IMR-90 (cell line): ENCODE data around the gene DAPK3. TPM values are rescaled to one million over a fixed set of nuclear protein-coding genes. Genes with fewer than 3 reads are reported as not detected.

Experiments
- ATAC-seq: fragments of 200-7000 bp; cut with Tn5 transposase; 2 replicates; pipeline ENCODE4 v1.9.1; 2020; ENCODE audit warnings: low read depth, mild to moderate bottlenecking, moderate library complexity
- BruUV-seq: library from RNA; stranded (reverse); fragments of 400-500 nt; replicated peaks from 2 replicates; lab custom pipeline; 2021; lab: Mats Ljungman, UMichigan
- CTCF ChIA-PET: fragments of 300-600 bp; formaldehyde crosslinking; extraction: SDS; loops from one replicate; lab custom pipeline; 2021; ENCODE audit warnings: antibody characterized with exemption; lab: Yijun Ruan, JAX
- POLR2A ChIA-PET: fragments of 300-600 bp; sonication (Branson Sonifier 250); formaldehyde crosslinking; loops from one replicate; lab custom pipeline; 2022; ENCODE audit warnings: antibody characterized with exemption; ENCODE audit not compliant: unreplicated experiment; lab: Charles Lee
- DNase-seq: peaks from one replicate; pipeline ENCODE4 v3.0.0; 2013
- H2AFZ ChIP-seq: replicated peaks from 2 replicates; pipeline ENCODE3; 2013; ENCODE audit warnings: low read length, mild to moderate bottlenecking; ENCODE audit not compliant: poor library complexity
- H2AK5ac ChIP-seq: 2 replicates; pipeline ENCODE4 v1.6.1; 2013; ENCODE audit warnings: low read depth, low read length, inconsistent platforms
- H2AK9ac ChIP-seq: replicated peaks from 2 replicates; pipeline ENCODE3; 2013; ENCODE audit warnings: mild to moderate bottlenecking, low read depth, low read length, moderate library complexity; ENCODE audit not compliant: poor library complexity
- H2BK120ac ChIP-seq: 2 replicates; pipeline ENCODE4 v1.6.1; 2013; ENCODE audit warnings: low read depth, low read length, inconsistent platforms
- H2BK15ac ChIP-seq: 3 replicates; pipeline ENCODE4 v1.6.1; 2013; ENCODE audit warnings: low read depth, low read length, inconsistent platforms
- H2BK20ac ChIP-seq: 2 replicates; pipeline ENCODE4 v1.6.1; 2013; ENCODE audit warnings: low read depth, mild to moderate bottlenecking, inconsistent platforms, low read length, moderate library complexity
- H2BK5ac ChIP-seq: 2 replicates; pipeline ENCODE4 v1.6.1; 2013; ENCODE audit warnings: mild to moderate bottlenecking, low read depth, low read length, inconsistent platforms; ENCODE audit not compliant: poor library complexity, severe bottlenecking
- H3K14ac ChIP-seq: replicated peaks from 2 replicates; pipeline ENCODE4 v1.6.1; 2013; ENCODE audit warnings: low read depth, low read length, inconsistent platforms
- H3K18ac ChIP-seq: 2 replicates; pipeline ENCODE4 v1.6.1; 2013; ENCODE audit warnings: low read depth, low read length, control low read depth
- H3K23ac ChIP-seq: 2 replicates; pipeline ENCODE4 v1.6.1; 2013; ENCODE audit warnings: low read depth, low read length, inconsistent platforms
- H3K27ac ChIP-seq: 2 replicates; pipeline ENCODE4 v1.5.1; 2013; ENCODE audit warnings: mild to moderate bottlenecking, control low read depth, low read length; ENCODE audit not compliant: insufficient read depth
- H3K27me3 ChIP-seq: 2 replicates; pipeline ENCODE4 v1.6.1; 2013; ENCODE audit warnings: low read length; ENCODE audit not compliant: control insufficient read depth, insufficient read depth
- H3K36me3 ChIP-seq: 2 replicates; pipeline ENCODE4 v1.6.1; 2013; ENCODE audit warnings: low read length, mixed read lengths; ENCODE audit not compliant: control insufficient read depth, insufficient read depth
- H3K4ac ChIP-seq: 2 replicates; pipeline ENCODE4 v1.6.1; 2013; ENCODE audit warnings: low read depth, low read length, inconsistent platforms
- H3K4me1 ChIP-seq: 2 replicates; pipeline ENCODE4 v1.6.1; 2013; ENCODE audit warnings: low read length, mixed read lengths; ENCODE audit not compliant: control insufficient read depth, insufficient read depth
- H3K4me2 ChIP-seq: 2 replicates; pipeline ENCODE4 v1.6.1; 2013; ENCODE audit warnings: low read depth, mild to moderate bottlenecking, control low read depth, low read length, moderate library complexity
- H3K4me3 ChIP-seq: 2 replicates; pipeline ENCODE4 v1.5.1; 2013; ENCODE audit warnings: low read depth, mild to moderate bottlenecking, control low read depth, low read length, moderate library complexity; ENCODE audit not compliant: insufficient read depth
- H3K56ac ChIP-seq: 2 replicates; pipeline ENCODE4 v1.6.1; 2013; ENCODE audit warnings: low read length, inconsistent platforms; ENCODE audit not compliant: insufficient read depth; ENCODE audit errors: extremely low read depth
- H3K79me1 ChIP-seq, 2 experiments: 2 replicates each; pipeline ENCODE4 v1.6.1; 2013; ENCODE audit warnings: low read length in 2 of 2, inconsistent platforms in 1 of 2, low read depth in 1 of 2
- H3K9ac ChIP-seq: 2 replicates; pipeline ENCODE4 v1.6.1; 2013; ENCODE audit warnings: low read depth, low read length, control low read depth
- H3K9me1 ChIP-seq: 2 replicates; pipeline ENCODE4 v1.6.1; 2013; ENCODE audit warnings: low read length, inconsistent platforms; ENCODE audit not compliant: insufficient read depth
- H3K9me3 ChIP-seq: 2 replicates; pipeline ENCODE4 v1.6.1; 2013; ENCODE audit warnings: low read length; ENCODE audit not compliant: control insufficient read depth, insufficient read depth
- H4K20me1 ChIP-seq: 2 replicates; pipeline ENCODE4 v1.6.1; 2013; ENCODE audit warnings: low read length, inconsistent platforms; ENCODE audit not compliant: insufficient read depth
- H4K5ac ChIP-seq: 2 replicates; pipeline ENCODE4 v1.6.1; 2013; ENCODE audit warnings: mild to moderate bottlenecking, low read depth, low read length, control low read depth
- H4K8ac ChIP-seq, 2 experiments: 2 replicates each; pipeline ENCODE4 v1.6.1; 2013; ENCODE audit warnings: low read depth in 2 of 2, low read length in 2 of 2, control low read depth in 1 of 2, inconsistent platforms in 1 of 2
- H4K91ac ChIP-seq: 2 replicates; pipeline ENCODE4 v1.6.1; 2013; ENCODE audit warnings: low read depth, low read length, inconsistent platforms; ENCODE audit not compliant: insufficient read depth
- BHLHE40 ChIP-seq: fragments of 150-350 bp; IDR thresholded peaks from 2 replicates; pipeline ENCODE4 v1.6.1; 2016; ENCODE audit warnings: mild to moderate bottlenecking, low read depth, low read length
- CEBPB ChIP-seq: IDR thresholded peaks from 2 replicates; pipeline ENCODE4 v1.6.1; 2012; ENCODE audit warnings: low read depth, low read length, improper control_type of control experiment
- MAZ ChIP-seq: IDR thresholded peaks from 2 replicates; pipeline ENCODE4 v1.6.1; 2012; ENCODE audit warnings: low read depth, mild to moderate bottlenecking, low read length, improper control_type of control experiment, moderate library complexity, borderline replicate concordance
- MXI1 ChIP-seq: IDR thresholded peaks from 2 replicates; pipeline ENCODE4 v1.6.1; 2012; ENCODE audit warnings: low read depth, mild to moderate bottlenecking, low read length, moderate library complexity, borderline replicate concordance
- NFE2L2 ChIP-seq: fragments of 150-350 bp; IDR thresholded peaks from 2 replicates; pipeline ENCODE4 v1.6.1; 2016; ENCODE audit warnings: low read depth, mild to moderate bottlenecking, low read length
- RCOR1 ChIP-seq: IDR thresholded peaks from 2 replicates; pipeline ENCODE4 v1.6.1; 2012; ENCODE audit warnings: mild to moderate bottlenecking, low read length, improper control_type of control experiment; ENCODE audit not compliant: insufficient replicate concordance
- WGBS, 2 experiments: methylation state at CpG; one replicate each; pipeline versions ENCODE4 v1.1.5 to v1.1.7; 2013; ENCODE audit warnings: missing lambda C conversion rate in 2 of 2; ENCODE audit not compliant: insufficient read length in 1 of 2; ENCODE audit errors: extremely low coverage in 2 of 2; 5-methylcytosine and 5-hydroxymethylcytosine counted together
- dilution Hi-C: fragments of 300-500 bp; cut with HindIII; formaldehyde crosslinking; loops from one replicate; pipeline ENCODE4 v1.14.3; 2018; ENCODE audit warnings: low sequenced_read_pairs; ENCODE audit not compliant: unreplicated experiment
- in situ Hi-C: fragments of 300-500 bp; cut with MboI; formaldehyde crosslinking; loops from 3 replicates; pipeline ENCODE4 v1.14.3; 2019; ENCODE audit warnings: low sequenced_read_pairs, inconsistent platforms, mixed read lengths
- intact Hi-C: fragments of 100-400 bp; cut with micrococcal nuclease; formaldehyde crosslinking; loops from 2 replicates; pipeline ENCODE4 v1.10.0; 2022
- polyA plus RNA-seq, 3 experiments: library from polyadenylated mRNA; depleted of rRNA; stranded (reverse); fragments of >200 nt; gene quantifications; 2 replicates each; pipeline ENCODE4 v1.2.3, GENCODE V29; 2012; ENCODE audit warnings: low replicate concordance in 1 of 3
- total RNA-seq: library from RNA; depleted of rRNA; stranded (reverse); fragments of >200 nt; gene quantifications from 2 replicates; pipeline ENCODE4 v1.2.3, GENCODE V29; 2012
- TF ChIP-seq, protein P1 (sequence below): fragments of 150-350 bp; IDR thresholded peaks from 2 replicates; pipeline ENCODE4 v1.6.1; 2017; ENCODE audit warnings: mild to moderate bottlenecking, antibody characterized with exemption, low read length, low read depth
- TF ChIP-seq, protein P2 (sequence below): fragments of 150-350 bp; IDR thresholded peaks from 2 replicates; pipeline ENCODE4 v1.6.1; 2016; ENCODE audit warnings: low read depth, mild to moderate bottlenecking, low read length, moderate library complexity, borderline replicate concordance

The DAPK3 gene
- total and polyA plus RNA-seq, 2 of the 4 experiments (the other 2 are of a cell fraction), result 145 to 188 TPM

DNA sequence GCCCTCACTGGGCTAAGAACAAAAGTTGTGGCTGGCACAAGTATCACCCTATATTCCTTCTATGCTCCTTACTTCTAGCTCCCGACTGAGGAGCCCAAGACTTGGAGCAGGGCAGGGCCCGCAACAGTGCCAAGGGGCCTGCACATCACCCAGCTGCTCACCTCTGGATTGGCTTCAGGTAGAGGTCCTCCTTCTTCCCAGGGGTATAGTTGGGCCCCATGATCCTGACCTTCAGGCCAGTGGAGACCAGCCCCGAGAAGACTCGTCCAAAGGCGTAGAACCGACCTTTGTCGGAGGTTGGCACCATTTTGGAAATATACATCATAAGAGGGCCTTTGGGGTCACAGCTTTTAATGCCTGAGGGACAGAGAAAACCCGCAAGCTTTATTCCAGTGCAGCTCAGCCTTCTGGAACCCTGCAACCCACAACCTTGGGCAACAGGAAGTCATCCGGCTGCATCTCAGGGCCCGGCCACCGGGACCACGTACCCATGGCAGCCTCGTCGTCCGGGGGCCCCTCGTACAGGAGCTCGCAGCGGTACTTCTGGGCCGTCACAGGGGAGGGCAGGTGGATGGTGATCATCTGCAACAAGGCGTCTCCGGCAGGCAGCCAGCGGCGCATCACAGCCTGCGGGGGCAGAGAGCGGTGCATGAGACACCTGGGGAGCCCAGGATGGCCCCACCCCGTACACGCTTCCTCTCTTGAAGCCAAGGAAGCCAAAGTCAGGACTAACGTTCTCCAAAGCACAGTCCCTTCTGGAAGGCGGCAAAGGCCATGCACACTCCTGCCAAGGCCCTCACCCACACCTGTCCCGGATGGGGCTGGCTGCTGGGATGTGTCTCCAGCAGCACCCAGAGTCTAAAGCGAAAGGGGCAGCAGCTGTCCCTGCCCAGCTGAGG lies 9.7 kb upstream of the DAPK3 start (continued):
- TF ChIP-seq RCOR1, result no peak
- TF ChIP-seq NFE2L2, result no peak

DNA sequence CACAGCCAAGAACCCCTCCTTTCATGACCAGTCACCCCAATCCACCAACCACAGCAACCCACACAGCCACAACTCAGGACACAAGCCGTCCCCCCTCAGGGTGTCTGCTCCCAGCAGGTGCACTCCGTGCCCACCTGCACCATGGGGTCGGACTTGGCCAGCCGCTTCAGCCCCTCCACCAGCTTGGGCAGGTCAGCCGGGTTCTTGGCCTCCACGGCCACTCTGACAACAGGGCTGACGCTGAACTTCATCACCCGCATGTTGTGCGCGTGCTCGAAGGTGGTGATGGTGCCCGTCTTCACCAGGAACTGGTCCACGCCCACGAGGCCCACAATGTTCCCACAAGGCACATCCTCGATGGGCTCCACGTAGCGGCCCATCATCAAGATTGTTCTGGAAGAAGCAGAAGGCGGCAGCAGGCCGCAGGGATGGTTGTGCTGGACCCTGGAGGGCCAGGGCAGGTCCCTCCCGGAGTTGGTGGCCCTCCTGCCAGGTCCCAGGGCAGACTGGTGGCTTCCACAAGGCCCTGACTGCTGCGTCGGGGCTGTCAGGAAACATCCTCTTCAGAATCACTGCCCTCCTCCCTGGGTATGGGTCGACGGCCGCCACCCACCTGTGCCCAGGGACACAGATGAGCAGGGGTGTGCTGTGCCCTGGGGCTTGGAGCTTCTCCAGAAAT lies 8.9 kb upstream of the DAPK3 start:
- TF ChIP-seq, protein P1, sequence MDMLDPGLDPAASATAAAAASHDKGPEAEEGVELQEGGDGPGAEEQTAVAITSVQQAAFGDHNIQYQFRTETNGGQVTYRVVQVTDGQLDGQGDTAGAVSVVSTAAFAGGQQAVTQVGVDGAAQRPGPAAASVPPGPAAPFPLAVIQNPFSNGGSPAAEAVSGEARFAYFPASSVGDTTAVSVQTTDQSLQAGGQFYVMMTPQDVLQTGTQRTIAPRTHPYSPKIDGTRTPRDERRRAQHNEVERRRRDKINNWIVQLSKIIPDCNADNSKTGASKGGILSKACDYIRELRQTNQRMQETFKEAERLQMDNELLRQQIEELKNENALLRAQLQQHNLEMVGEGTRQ, result no peak
- TF ChIP-seq MXI1 (no peak), RCOR1 (no peak), MAZ (no peak), BHLHE40 (no peak), CEBPB (no peak)
- TF ChIP-seq, protein P2, sequence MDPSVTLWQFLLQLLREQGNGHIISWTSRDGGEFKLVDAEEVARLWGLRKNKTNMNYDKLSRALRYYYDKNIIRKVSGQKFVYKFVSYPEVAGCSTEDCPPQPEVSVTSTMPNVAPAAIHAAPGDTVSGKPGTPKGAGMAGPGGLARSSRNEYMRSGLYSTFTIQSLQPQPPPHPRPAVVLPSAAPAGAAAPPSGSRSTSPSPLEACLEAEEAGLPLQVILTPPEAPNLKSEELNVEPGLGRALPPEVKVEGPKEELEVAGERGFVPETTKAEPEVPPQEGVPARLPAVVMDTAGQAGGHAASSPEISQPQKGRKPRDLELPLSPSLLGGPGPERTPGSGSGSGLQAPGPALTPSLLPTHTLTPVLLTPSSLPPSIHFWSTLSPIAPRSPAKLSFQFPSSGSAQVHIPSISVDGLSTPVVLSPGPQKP, result no peak
- Histone ChIP-seq H2AFZ (no peak overlapping the region), H3K27ac (no peak overlapping the region), H3K23ac (no peak overlapping the region), H3K4me3 (no peak overlapping the region), H3K18ac (no peak overlapping the region), H2BK15ac (no peak overlapping the region), H3K79me1 (peaks cover 14 to 93% of the 10 kb centered on the region in 2 experiments), H3K4ac (no peak overlapping the region), H3K9ac (no peak overlapping the region), H3K4me1 (peaks cover 6% of the 10 kb centered on the region), H2BK20ac (no peak overlapping the region), H3K56ac (no peak overlapping the region), H2AK5ac (no peak overlapping the region), H3K9me3 (no peaks in the 10 kb centered on the region), H2BK5ac (no peak overlapping the region), H3K36me3 (peaks cover 92% of the 10 kb centered on the region), H3K4me2 (no peak overlapping the region), H3K27me3 (no peaks in the 10 kb centered on the region), H4K8ac (no peak overlapping the region), H3K9me1 (peaks cover 15% of the 10 kb centered on the region; the same call in 1 of the 2 replicates), H3K14ac (no peak overlapping the region), H4K5ac (no peak overlapping the region), H2AK9ac (peak overlapping the region; percentile 8), H4K20me1 (peaks cover 100% of the 10 kb centered on the region), H4K91ac (no peak overlapping the region), H2BK120ac (no peak overlapping the region)
- ChIA-PET CTCF (interaction anchor here (1.6 kb wide), 1 partner anchor 8 kb away, joined by 3 read pairs; no protein-coding TSS in a partner anchor), POLR2A (interaction anchor here (0.6 kb wide), 1 partner anchor 23 kb away, joined by 3 read pairs; no protein-coding TSS in a partner anchor)
- intact Hi-C loops, result no loop called here
- WGBS, 2 experiments, result 95% methylated on average over 14 of the region's 25 CpGs; no CpG with 5 or more reads in 1 of the 2 experiments
- no TSS peak for BruUV-seq
- no peak for DNase-seq
- ATAC-seq, result no peak
- in situ Hi-C loops, result no loop called here
- dilution Hi-C loops, result no loop called here
